GM23338 (cell line): ENCODE data around the gene ERH. TPM values are rescaled to one million over a fixed set of nuclear protein-coding genes. Genes with fewer than 3 reads are reported as not detected.
"Not testable (repeated sequence)": the region's sequence is repeated elsewhere in the genome, so short reads cannot be mapped to it uniquely, and the experiment has no call there.

Experiments
- ATAC-seq: fragments of 200-7000 bp; cut with Tn5 transposase; 3 replicates; pipeline ENCODE4 v1.9.1; 2020
- DNase-seq: peaks from one replicate; pipeline ENCODE4 v3.0.0-alpha.2; 2015; ENCODE audit warnings: low spot score
- H2AFZ ChIP-seq: fragments of 200-600 bp; sonication (generic); 2 replicates; pipeline ENCODE4 v1.8.0; 2016; ENCODE audit warnings: antibody characterized with exemption, mild to moderate bottlenecking, moderate library complexity
- H3F3A ChIP-seq: fragments of 200-600 bp; sonication (generic); replicated peaks from 2 replicates; pipeline ENCODE4 v1.8.0; 2017; ENCODE audit warnings: antibody characterized with exemption, mixed run types, low read depth
- H3K27ac ChIP-seq: fragments of 200-600 bp; sonication (generic); 2 replicates; pipeline ENCODE4 v1.6.1; 2016; ENCODE audit warnings: low read depth
- H3K27me3 ChIP-seq: fragments of 200-600 bp; sonication (generic); 2 replicates; pipeline ENCODE4 v1.8.0; 2016; ENCODE audit warnings: mild to moderate bottlenecking, mixed run types, moderate library complexity; ENCODE audit not compliant: insufficient read depth
- H3K36me3 ChIP-seq: fragments of 200-600 bp; sonication (generic); 2 replicates; pipeline ENCODE4 v1.8.0; 2016; ENCODE audit warnings: mild to moderate bottlenecking; ENCODE audit not compliant: insufficient read depth
- H3K4me1 ChIP-seq: fragments of 200-600 bp; sonication (generic); 2 replicates; pipeline ENCODE4 v1.8.0; 2016; ENCODE audit warnings: mild to moderate bottlenecking, moderate library complexity; ENCODE audit not compliant: insufficient read depth
- H3K4me2 ChIP-seq: fragments of 200-600 bp; sonication (generic); 2 replicates; pipeline ENCODE4 v1.7.1; 2017; ENCODE audit warnings: mixed run types
- H3K4me3 ChIP-seq: fragments of 200-600 bp; sonication (generic); 2 replicates; pipeline ENCODE4 v1.6.1; 2016; ENCODE audit warnings: mixed run types
- H3K79me2 ChIP-seq: fragments of 200-600 bp; sonication (generic); replicated peaks from 2 replicates; pipeline ENCODE4 v1.8.0; 2017; ENCODE audit warnings: mild to moderate bottlenecking; ENCODE audit not compliant: insufficient read depth
- H3K9me2 ChIP-seq: fragments of 200-600 bp; sonication (generic); 2 replicates; pipeline ENCODE4 v1.8.0; 2017; ENCODE audit not compliant: insufficient read depth
- H4K20me1 ChIP-seq: fragments of 200-600 bp; sonication (generic); replicated peaks from 2 replicates; pipeline ENCODE4 v1.8.0; 2017; ENCODE audit warnings: mild to moderate bottlenecking; ENCODE audit not compliant: insufficient read depth
- H3K27ac Mint-ChIP-seq: 2 replicates; pipeline ENCODE4 v1.8.0; 2020; ENCODE audit warnings: inconsistent platforms, mild to moderate bottlenecking, moderate library complexity, mixed read lengths
- H3K27me3 Mint-ChIP-seq: 3 replicates; pipeline ENCODE4 v1.8.0; 2022; ENCODE audit warnings: low read depth, mild to moderate bottlenecking, moderate library complexity, mixed read lengths, inconsistent platforms; ENCODE audit not compliant: insufficient read depth, poor library complexity
- H3K36me3 Mint-ChIP-seq: 3 replicates; pipeline ENCODE4 v1.8.0; 2021; ENCODE audit warnings: low read depth, mild to moderate bottlenecking, inconsistent platforms, moderate library complexity, mixed read lengths
- H3K4me1 Mint-ChIP-seq: 3 replicates; pipeline ENCODE4 v1.8.0; 2020; ENCODE audit warnings: mild to moderate bottlenecking, inconsistent platforms, mixed read lengths
- H3K4me3 Mint-ChIP-seq: 3 replicates; pipeline ENCODE4 v1.8.0; 2021; ENCODE audit warnings: moderate library complexity, mild to moderate bottlenecking, inconsistent platforms, mixed read lengths
- H3K9me3 Mint-ChIP-seq: 3 replicates; pipeline ENCODE4 v1.8.0; 2020; ENCODE audit warnings: moderate library complexity, mild to moderate bottlenecking, inconsistent platforms, mixed read lengths
- CTCF ChIP-seq, 2 experiments: fragments of 200-600 bp in 1 of 2; sonication (generic) in 1 of 2; conservative IDR thresholded peaks; 2 replicates each; pipeline versions ENCODE4 v1.5.1 to v1.6.1; 2016 to 2017; ENCODE audit warnings: antibody characterized with exemption in 2 of 2, low read depth in 2 of 2, mild to moderate bottlenecking in 2 of 2, moderate library complexity in 1 of 2
- EZH2 ChIP-seq: fragments of 200-600 bp; sonication (generic); IDR thresholded peaks from one replicate; pipeline ENCODE4 v1.8.0; 2017; ENCODE audit warnings: antibody characterized with exemption, mild to moderate bottlenecking, low read depth; ENCODE audit not compliant: unreplicated experiment
- EZH2phosphoT487 ChIP-seq: fragments of 200-600 bp; sonication (generic); IDR thresholded peaks from one replicate; pipeline ENCODE4 v1.8.1; 2018; ENCODE audit warnings: antibody characterized with exemption; ENCODE audit not compliant: unreplicated experiment
- JUNB ChIP-seq: IDR thresholded peaks from one replicate; pipeline ENCODE4 v1.6.1; 2016; ENCODE audit warnings: antibody characterized with exemption; ENCODE audit not compliant: unreplicated experiment
- STAT1 ChIP-seq: IDR thresholded peaks from one replicate; pipeline ENCODE4 v1.6.1; 2016; ENCODE audit warnings: antibody characterized with exemption; ENCODE audit not compliant: unreplicated experiment
- polyA plus RNA-seq: library from polyadenylated mRNA; unstranded; fragments of >200 nt; fragmentation: Nextera tagmentation; extraction: Ambion mirVana; gene quantifications from 2 replicates; pipeline ENCODE4 v1.2.1, GENCODE V29; 2016
- total RNA-seq: library from RNA; depleted of rRNA; stranded (reverse); fragments of >200 nt; shearing (Covaris generic); gene quantifications from 2 replicates; pipeline ENCODE4 v1.2.3, GENCODE V29; 2014

ERH gene
- total and polyA plus RNA-seq, 2 experiments from 2014 or later: 188 to 545 TPM

GRCh38 chr14:69392481-69392880 is 5.6 kb downstream of the ERH start:
- Histone ChIP-seq H3K4me1 (peaks cover 12% of the 10 kb centered on the region), H3K27me3 (no peaks in the 10 kb centered on the region), H3K4me2 (no peak overlapping the region), H3K79me2 (peaks cover 100% of the 10 kb centered on the region), H3K27ac (no peak overlapping the region), H4K20me1 (peaks cover 80% of the 10 kb centered on the region), H2AFZ (no peak overlapping the region), H3F3A (0 out of 2 replicates have a peak, but pooled peaks cover 4% of the 10 kb centered on the region), H3K9me2 (no peaks in the 10 kb centered on the region), H3K36me3 (peaks cover 54% of the 10 kb centered on the region), H3K4me3 (no peak overlapping the region)
- ATAC-seq: no peak
- TF ChIP-seq EZH2: no peak
- no peak overlapping the region for H3K4me3 Mint-ChIP-seq
- no peak for DNase-seq
- H3K27ac Mint-ChIP-seq: peak overlapping the region; percentile 66; the same call in 1 of the 2 replicates
- H3K9me3 Mint-ChIP-seq: no peaks in the 10 kb centered on the region
- peaks cover 93% of the 10 kb centered on the region for H3K36me3 Mint-ChIP-seq
- peaks cover 20% of the 10 kb centered on the region for H3K4me1 Mint-ChIP-seq
- no peaks in the 10 kb centered on the region for H3K27me3 Mint-ChIP-seq

GRCh38 chr14:69391400-69391799 is 6.7 kb downstream of the ERH start:
- peaks cover 100% of the 10 kb centered on the region for H3K79me2 ChIP-seq
- Mint-ChIP-seq H3K4me3 (peak overlapping the region; percentile 7; the same call in 2 of the 3 replicates), H3K36me3 (peaks cover 94% of the 10 kb centered on the region), H3K4me1 (peaks cover 16% of the 10 kb centered on the region), H3K27ac (0 out of 2 replicates have a peak overlapping the region, but pooled peaks have one; percentile 53)
- not testable (repeated sequence) for H3K27me3 ChIP-seq, H3K27ac ChIP-seq, H2AFZ ChIP-seq, DNase-seq, H3K9me2 ChIP-seq, H3K27me3 Mint-ChIP-seq, H3K4me1 ChIP-seq, ATAC-seq, H3K9me3 Mint-ChIP-seq, H3F3A ChIP-seq, H3K4me3 ChIP-seq
- 0 out of 2 replicates have a peak overlapping the region, but pooled peaks have one; percentile 39 for H3K4me2 ChIP-seq
- H3K36me3 ChIP-seq: peaks cover 64% of the 10 kb centered on the region
- H4K20me1 ChIP-seq: peaks cover 82% of the 10 kb centered on the region

DNA sequence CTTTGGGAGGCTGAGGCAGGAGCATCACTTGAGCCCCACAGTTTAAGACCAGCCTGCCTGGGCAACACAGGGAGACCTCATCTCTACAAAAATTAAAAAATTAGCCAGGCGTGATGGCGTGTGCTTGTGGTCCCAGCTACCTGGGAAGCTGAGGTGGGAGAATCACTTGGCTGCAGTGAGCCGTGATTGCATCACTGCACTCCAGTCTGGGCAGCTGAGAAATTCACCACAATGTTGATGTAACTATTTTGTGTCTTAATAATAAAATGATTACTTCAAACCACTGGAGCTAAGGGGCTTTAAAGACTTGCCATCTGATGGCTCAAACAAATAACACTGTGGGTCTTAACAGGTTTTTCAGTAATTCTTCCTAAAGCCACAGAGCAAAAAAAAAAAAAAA is 10.8 kb downstream of the ERH start:
- 0 out of 2 replicates have a peak, but pooled peaks cover under 1% of the 10 kb centered on the region for H3F3A ChIP-seq
- H3K36me3 Mint-ChIP-seq: peaks cover 85% of the 10 kb centered on the region
- H3K27me3 Mint-ChIP-seq: no peaks in the 10 kb centered on the region
- H3K4me1 ChIP-seq: peaks cover 5% of the 10 kb centered on the region
- ATAC-seq (no peak), DNase-seq (no peak)
- H3K27me3 ChIP-seq: no peaks in the 10 kb centered on the region
- peaks cover 11% of the 10 kb centered on the region; the same call in 2 of the 3 replicates for H3K4me1 Mint-ChIP-seq
- H3K4me3 ChIP-seq: no peak overlapping the region
- no peak overlapping the region for H3K4me3 Mint-ChIP-seq
- H4K20me1 ChIP-seq: peaks cover 80% of the 10 kb centered on the region
- TF ChIP-seq EZH2phosphoT487: no peak
- H3K27ac ChIP-seq: no peak overlapping the region
- no peaks in the 10 kb centered on the region for H3K9me3 Mint-ChIP-seq
- peaks cover 47% of the 10 kb centered on the region for H3K36me3 ChIP-seq
- no peaks in the 10 kb centered on the region for H3K9me2 ChIP-seq
- no peak overlapping the region for H3K4me2 ChIP-seq
- no peak overlapping the region for H2AFZ ChIP-seq
- peaks cover 100% of the 10 kb centered on the region for H3K79me2 ChIP-seq
- no peak overlapping the region for H3K27ac Mint-ChIP-seq

GRCh38 chr14:69378274-69378673 is 19.8 kb downstream of the ERH start:
- Histone ChIP-seq H3K9me2 (no peaks in the 10 kb centered on the region), H3F3A (no peaks in the 10 kb centered on the region), H3K4me3 (no peak overlapping the region), H3K27ac (no peak overlapping the region), H3K79me2 (peaks cover 34% of the 10 kb centered on the region), H2AFZ (no peak overlapping the region), H3K27me3 (no peaks in the 10 kb centered on the region), H3K36me3 (peaks cover 18% of the 10 kb centered on the region), H4K20me1 (peaks cover 30% of the 10 kb centered on the region), H3K4me1 (no peaks in the 10 kb centered on the region), H3K4me2 (no peak overlapping the region)
- ATAC-seq (no peak), DNase-seq (no peak)
- peaks cover 5% of the 10 kb centered on the region for H3K27me3 Mint-ChIP-seq
- peaks cover 57% of the 10 kb centered on the region for H3K36me3 Mint-ChIP-seq
- H3K4me1 Mint-ChIP-seq: no peaks in the 10 kb centered on the region
- H3K27ac Mint-ChIP-seq: no peak overlapping the region
- H3K9me3 Mint-ChIP-seq: peaks cover 5% of the 10 kb centered on the region; the same call in 1 of the 3 replicates
- no peak overlapping the region for H3K4me3 Mint-ChIP-seq
- no peak for TF ChIP-seq CTCF (conservative IDR thresholded peaks at IDR 0.05; ENCODE audit: low read depth in 2 of 2)
- TF ChIP-seq JUNB: no peak
- no peak for TF ChIP-seq STAT1
